Posterior cingulate gyrus (tissue), 11 donors: ENCODE results near the gene ZNF746.

Experiments
- DNase-seq, 10 donors: peaks; one replicate each; pipeline versions ENCODE4 v3.0.0 to v3.0.0-alpha.2; 2020 to 2021; ENCODE audit warnings: mixed read lengths in 3 of 10
- intact Hi-C: fragments of 100-400 bp; cut with DNase I; formaldehyde crosslinking; loops from one replicate; pipeline ENCODE4 v1.15.1; 2023

ZNF746 gene

GRCh38 chr7:149433124-149433523 lies 64.5 kb downstream of the ZNF746 start:
- intact Hi-C loops = no loop called here

DNA sequence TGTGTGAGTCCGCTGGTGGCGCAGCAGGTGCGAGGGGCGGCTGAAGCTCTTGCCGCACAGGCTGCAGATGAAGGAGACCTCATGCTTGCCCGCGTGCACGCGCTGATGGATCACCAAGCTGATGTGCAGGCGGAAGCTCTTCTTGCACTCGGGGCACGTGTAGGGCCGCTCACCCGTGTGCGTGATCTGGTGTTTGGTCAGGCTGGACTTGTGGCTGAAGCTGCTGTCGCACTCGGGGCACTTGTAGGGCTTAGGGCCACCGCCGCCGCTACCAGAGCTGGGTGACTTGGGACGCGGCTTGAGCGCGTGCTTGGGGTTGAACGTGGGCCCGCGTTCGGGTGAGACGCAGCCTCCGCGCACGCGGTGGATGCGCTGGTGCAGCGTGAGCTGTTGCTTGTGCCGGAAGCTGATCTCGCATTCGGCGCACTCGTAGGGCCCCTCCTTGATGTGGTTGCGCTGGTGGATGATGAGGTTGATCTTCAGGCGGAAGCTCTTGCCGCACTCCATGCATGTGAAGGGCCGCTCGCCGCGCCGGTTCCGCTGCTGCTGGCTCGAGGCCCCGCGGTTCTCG lies 65.4 kb downstream of the ZNF746 start:
- intact Hi-C loops = no loop called here
- DNase-seq = no peak

More at GRCh38 chr7:149433124-149433523, 64.5 kb downstream of the ZNF746 start:
- no peak for DNase-seq

DNA sequence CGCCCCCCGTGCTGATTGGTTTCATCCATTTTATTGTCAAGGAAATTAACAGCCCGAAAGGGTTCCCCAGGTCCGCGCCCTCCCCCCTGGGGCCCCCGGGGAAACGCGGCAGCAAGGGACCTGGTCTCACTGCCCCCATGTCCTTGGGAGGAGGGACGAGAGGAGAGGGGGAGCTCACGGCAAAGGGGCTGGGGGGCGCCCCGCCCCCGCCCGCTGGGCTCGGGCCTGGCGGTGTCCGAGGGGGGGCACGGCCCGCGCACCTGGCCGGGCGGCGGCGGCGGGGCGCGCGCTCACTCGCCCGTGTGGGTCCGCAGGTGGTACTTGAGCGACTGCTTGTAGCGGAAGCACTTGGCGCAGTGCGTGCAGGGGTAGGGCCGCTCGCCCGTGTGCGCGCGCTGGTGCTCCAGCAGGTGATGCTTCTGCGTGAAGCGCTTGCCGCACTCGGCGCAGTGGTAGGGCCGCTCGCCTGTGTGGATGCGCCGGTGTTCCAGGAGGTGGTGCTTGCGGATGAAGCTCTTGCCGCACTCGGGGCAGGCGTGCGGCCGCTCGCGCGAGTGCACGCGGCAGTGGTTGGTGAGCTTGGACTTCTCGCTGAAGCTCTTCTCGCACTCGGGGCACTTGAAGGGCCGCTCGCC lies 66.0 kb downstream of the ZNF746 start:
- no peak for DNase-seq
- intact Hi-C loops = no loop called here

- no peak for DNase-seq
- intact Hi-C loops = no loop called here
Observed at GRCh38 chr7:149430192-149430591, 67.4 kb downstream of the ZNF746 start.

DNA sequence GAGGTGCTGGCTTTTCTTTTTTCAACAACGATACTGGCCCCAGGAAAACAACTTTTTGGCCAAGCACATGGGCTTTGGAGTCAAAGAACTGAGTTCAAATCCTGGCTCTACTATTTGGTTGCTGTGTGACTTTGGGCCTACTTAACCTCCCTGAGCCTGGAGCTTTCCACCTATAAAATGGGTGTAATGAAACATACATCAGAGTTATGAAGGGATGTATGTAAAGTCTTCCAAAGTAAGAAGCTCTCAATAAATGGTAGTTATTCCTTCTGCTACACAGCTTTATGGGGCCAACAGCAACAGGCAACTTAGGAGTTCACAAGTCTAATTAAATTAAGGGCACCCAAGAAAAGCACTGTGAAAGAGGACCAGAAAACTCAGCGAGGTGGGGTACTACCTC lies 69.7 kb downstream of the ZNF746 start:
- intact Hi-C loops = loop anchor here (10.0 kb wide), 1 partner anchor 197 kb away; no protein-coding TSS in a partner anchor

GRCh38 chr7:149427096-149427680 lies 70.4 kb downstream of the ZNF746 start:
- intact Hi-C loops = loop anchor here (10.0 kb wide), 1 partner anchor 198 kb away; no protein-coding TSS in a partner anchor
- no peak for DNase-seq

More for the DNA sequence above, 69.7 kb downstream of the ZNF746 start:
- DNase-seq = no peak

GRCh38 chr7:149423449-149424110 lies 74.0 kb downstream of the ZNF746 start:
- intact Hi-C loops = loop anchor here (5.0 to 10.0 kb wide), 2 partner anchors 74 to 201 kb away; partner anchors contain the start of gene ZNF746
- DNase-seq = no peak

GRCh38 chr7:149422914-149423301 lies 74.7 kb downstream of the ZNF746 start:
- intact Hi-C loops = loop anchor here (5.0 to 10.0 kb wide), 2 partner anchors 74 to 202 kb away; partner anchors contain the start of gene ZNF746
- peak in 1 of 10 donors; percentile 85 for DNase-seq
